GM12892 (cell line): ENCODE data around the gene EIF4G1.

Experiments
- POLR2A ChIP-seq: IDR thresholded peaks from 2 replicates; pipeline ENCODE4 v1.6.1; 2011; ENCODE audit warnings: low read depth, low read length, control low read depth
- POLR2AphosphoS5 ChIP-seq: IDR thresholded peaks from 2 replicates; pipeline ENCODE4 v1.6.1; 2011; ENCODE audit warnings: low read depth, low read length, control low read depth

DNA sequence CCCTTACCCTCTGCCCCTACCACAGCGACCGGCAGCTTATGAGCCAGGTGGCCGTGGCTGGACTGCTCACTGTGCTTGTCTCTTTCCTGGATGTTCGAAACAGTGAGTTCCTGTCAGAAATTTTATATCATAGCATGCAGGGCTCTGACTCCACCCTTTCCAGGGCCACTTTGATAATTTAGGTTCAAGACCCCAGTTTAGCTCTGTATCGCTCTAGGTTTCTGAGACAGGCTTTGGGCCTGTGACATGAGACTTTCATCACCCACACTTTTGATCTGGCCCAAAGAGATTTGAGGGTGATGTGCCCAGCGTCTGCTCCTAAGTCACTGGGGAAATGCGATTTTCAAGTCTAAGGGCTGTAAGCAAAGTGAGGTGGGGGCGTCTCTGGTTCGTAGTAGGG is 6.5 kb upstream of the EIF4G1 start:
- TF ChIP-seq POLR2AphosphoS5 (no peak), POLR2A (no peak)
